Activated CD4-positive, alpha-beta T cell treated with anti-CD3 and anti-CD28 coated beads for 36 hours (primary cell): ENCODE data around the gene RIN2. TPM values are rescaled to one million over a fixed set of nuclear protein-coding genes. Genes with fewer than 3 reads are reported as not detected.

ENCODE experiments used
- ATAC-seq: fragments of 200-7000 bp; cut with Tn5 transposase; one replicate; pipeline ENCODE4 v1.10.0; 2021; ENCODE audit warnings: mild to moderate bottlenecking, moderate library complexity
- CTCF ChIA-PET: fragments of 350-600 bp; sonication (Branson Sonifier 250); formaldehyde crosslinking; loops from one replicate; lab custom pipeline; 2021; ENCODE audit warnings: antibody characterized with exemption; lab: Charles Lee
- POLR2A ChIA-PET: fragments of 350-600 bp; sonication (Branson Sonifier 250); formaldehyde crosslinking; loops from one replicate; lab custom pipeline; 2021; ENCODE audit warnings: antibody characterized with exemption, inconsistent platforms; lab: Charles Lee
- DNase-seq: peaks from one replicate; pipeline ENCODE4 v3.0.0-alpha.2; 2020
- H3K27ac Mint-ChIP-seq: one replicate; pipeline ENCODE4 v1.8.0; 2021; ENCODE audit warnings: mixed read lengths
- H3K27me3 Mint-ChIP-seq: one replicate; pipeline ENCODE4 v1.8.0; 2021; ENCODE audit warnings: mixed read lengths
- H3K36me3 Mint-ChIP-seq: one replicate; pipeline ENCODE4 v1.8.0; 2021; ENCODE audit warnings: low read depth, mixed read lengths
- H3K4me1 Mint-ChIP-seq: one replicate; pipeline ENCODE4 v1.8.0; 2021; ENCODE audit warnings: mixed read lengths
- H3K4me3 Mint-ChIP-seq: one replicate; pipeline ENCODE4 v1.8.0; 2021; ENCODE audit warnings: mild to moderate bottlenecking, moderate library complexity, mixed read lengths
- H3K9me3 Mint-ChIP-seq: one replicate; pipeline ENCODE4 v1.8.0; 2021; ENCODE audit warnings: low read depth, mixed read lengths
- intact Hi-C, 2 experiments: fragments of 100-400 bp; cut with DNase I in 1 of 2; cut with micrococcal nuclease in 1 of 2; formaldehyde crosslinking; loops; one replicate each; pipeline versions ENCODE4 v1.14.2 to v1.15.1; 2022 to 2024; cut with DNase I, micrococcal nuclease
- total RNA-seq, 2 experiments: library from RNA; stranded (reverse); gene quantifications; one replicate each; pipeline ENCODE4 v1.2.3, GENCODE V29; 2021

Gene RIN2
- total RNA-seq, 2 experiments from 2014 or later = not detected

DNA sequence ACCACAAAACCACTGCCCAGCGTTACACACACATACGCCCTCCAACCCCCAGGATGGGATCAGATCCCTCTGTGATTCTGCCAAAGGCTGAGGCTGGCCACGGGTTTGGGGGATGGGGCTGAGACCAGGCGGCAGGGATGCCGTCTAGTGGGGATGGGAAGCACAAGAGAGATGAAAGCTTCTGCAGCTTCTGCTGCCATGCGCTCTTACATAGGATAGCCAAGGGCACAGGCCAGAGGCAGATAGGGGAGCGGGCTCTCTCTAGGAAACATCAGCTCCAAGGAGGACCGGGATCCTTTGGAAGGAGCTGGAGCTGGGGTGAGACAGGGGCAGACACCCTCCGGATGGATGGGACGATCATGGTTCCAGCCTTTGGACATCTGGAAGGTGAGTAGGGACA lies 18.7 kb upstream of the RIN2 start:
- Mint-ChIP-seq H3K4me1 (peaks cover 17% of the 10 kb centered on the region), H3K27me3 (peaks cover 19% of the 10 kb centered on the region), H3K9me3 (no peaks in the 10 kb centered on the region), H3K27ac (no peak overlapping the region), H3K4me3 (no peak overlapping the region), H3K36me3 (no peaks in the 10 kb centered on the region)
- no peak for DNase-seq
- ChIA-PET CTCF (no interaction called here), POLR2A (no interaction called here)
- no peak for ATAC-seq
- intact Hi-C loops = loop anchor here in 1 of 2 experiments (5.0 kb wide), 1 partner anchor 88 kb away; no protein-coding TSS in a partner anchor

DNA sequence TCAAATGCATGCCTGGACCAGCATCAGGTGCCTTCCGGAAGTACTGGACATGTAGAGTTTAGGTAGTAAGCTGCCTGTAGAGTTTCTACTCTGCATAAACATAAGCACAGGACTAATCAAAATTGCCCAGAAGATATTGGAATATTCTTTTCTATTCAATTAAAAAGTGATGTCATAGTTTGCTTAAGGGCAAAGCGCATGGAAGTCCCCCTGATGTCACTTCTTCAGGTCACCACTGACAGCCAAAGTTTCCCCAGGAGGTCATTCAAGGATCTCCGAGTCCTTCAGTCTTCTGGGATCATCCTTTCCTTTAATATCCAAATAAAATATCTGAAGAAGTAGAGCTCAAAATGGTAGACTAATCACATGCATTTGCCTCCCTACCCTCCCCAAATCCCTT lies 17.5 kb upstream of the RIN2 start:
- H3K4me3 Mint-ChIP-seq = no peak overlapping the region
- peaks cover 13% of the 10 kb centered on the region for H3K4me1 Mint-ChIP-seq
- intact Hi-C loops = no loop called here
- ChIA-PET CTCF (no interaction called here), POLR2A (no interaction called here)
- no peaks in the 10 kb centered on the region for H3K9me3 Mint-ChIP-seq
- H3K36me3 Mint-ChIP-seq = no peaks in the 10 kb centered on the region
- DNase-seq (no peak), ATAC-seq (no peak)
- H3K27ac Mint-ChIP-seq = no peak overlapping the region
- peaks cover 22% of the 10 kb centered on the region for H3K27me3 Mint-ChIP-seq

DNA sequence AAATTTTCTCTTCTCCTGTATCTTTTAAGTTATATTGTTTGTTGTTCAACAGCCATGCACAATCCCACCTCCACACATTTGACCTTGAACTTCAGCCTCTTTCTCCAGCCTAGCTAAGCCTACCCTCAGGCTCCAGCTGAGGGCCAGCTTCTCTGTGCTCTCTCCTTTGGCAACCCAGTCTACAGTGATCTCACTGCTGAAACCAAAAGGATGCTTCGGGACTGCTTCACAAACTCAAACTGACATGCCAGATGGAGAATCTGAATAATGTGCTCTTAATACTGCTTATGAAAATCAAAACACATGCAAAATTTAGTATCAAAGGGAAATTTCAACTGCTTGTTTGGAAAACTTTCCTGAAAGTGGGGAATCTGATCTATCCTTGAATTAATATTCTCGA lies 16.1 kb upstream of the RIN2 start:
- POLR2A ChIA-PET = no interaction called here
- Mint-ChIP-seq H3K27me3 (peaks cover 20% of the 10 kb centered on the region), H3K4me1 (peaks cover 4% of the 10 kb centered on the region), H3K4me3 (no peak overlapping the region), H3K27ac (no peak overlapping the region), H3K9me3 (peaks cover 4% of the 10 kb centered on the region), H3K36me3 (no peaks in the 10 kb centered on the region)
- no peak for DNase-seq
- no peak for ATAC-seq
- CTCF ChIA-PET = interaction anchor here (0.7 kb wide), 1 partner anchor 10 kb away, joined by 3 read pairs; no protein-coding TSS in a partner anchor
- intact Hi-C loops = no loop called here

DNA sequence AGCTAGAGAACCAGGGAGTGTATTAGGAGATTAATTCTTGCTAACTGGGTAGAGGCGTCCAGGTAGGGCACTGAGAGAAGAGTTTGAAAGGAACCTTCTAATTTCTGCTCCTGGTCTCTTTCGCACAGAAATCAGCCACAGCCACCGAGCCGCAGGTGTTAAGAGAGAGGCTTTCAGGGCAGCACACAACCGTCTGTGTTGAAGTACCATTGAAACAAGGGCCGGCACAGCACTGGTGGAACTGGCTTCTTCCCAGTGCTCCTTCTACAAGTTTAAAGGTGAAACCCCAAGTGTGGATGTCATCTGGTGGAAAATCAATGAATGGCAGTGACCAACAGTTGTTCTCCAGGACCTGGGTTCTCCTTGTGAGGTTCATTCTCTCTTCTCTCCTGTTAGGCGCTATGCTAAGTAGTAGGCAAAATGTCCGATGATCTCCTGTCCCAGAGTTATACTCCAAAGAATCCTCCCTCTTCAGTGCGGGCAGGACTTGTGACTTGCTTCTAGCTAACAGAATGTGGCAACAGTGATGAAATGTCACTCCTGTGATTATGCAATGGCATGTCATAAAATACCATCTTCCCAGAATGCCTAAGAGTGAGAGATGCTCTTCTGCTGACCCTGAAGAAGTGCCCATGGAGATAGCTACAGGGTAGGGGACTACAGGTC lies 15.0 kb upstream of the RIN2 start:
- no peak overlapping the region for H3K4me3 Mint-ChIP-seq
- H3K4me1 Mint-ChIP-seq = no peaks in the 10 kb centered on the region
- no peaks in the 10 kb centered on the region for H3K36me3 Mint-ChIP-seq
- H3K27me3 Mint-ChIP-seq = peaks cover 26% of the 10 kb centered on the region
- intact Hi-C loops = no loop called here
- H3K9me3 Mint-ChIP-seq = peaks cover 10% of the 10 kb centered on the region
- DNase-seq (no peak), ATAC-seq (no peak)
- POLR2A ChIA-PET = interaction anchor here (0.6 kb wide), 1 partner anchor 1934 kb away, joined by 3 read pairs; no protein-coding TSS in a partner anchor
- no peak overlapping the region for H3K27ac Mint-ChIP-seq
- CTCF ChIA-PET = no interaction called here

DNA sequence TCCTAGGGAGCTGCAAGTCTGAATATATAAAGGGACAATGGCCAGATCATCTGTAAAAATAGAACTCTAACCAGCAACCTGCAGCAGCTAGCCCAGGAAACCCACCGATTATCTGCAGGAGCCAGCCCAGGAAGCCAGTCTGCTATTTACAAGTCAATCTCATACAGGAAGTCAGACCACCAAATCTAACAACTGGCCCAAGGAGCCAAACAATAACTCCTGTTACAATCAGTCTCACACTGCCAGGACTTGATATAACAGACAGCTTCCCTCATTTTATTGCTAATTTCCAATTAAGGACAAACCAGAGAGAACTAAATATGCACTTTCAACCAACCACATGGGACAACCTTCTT lies 14.4 kb upstream of the RIN2 start:
- intact Hi-C loops = no loop called here
- no peak overlapping the region for H3K27ac Mint-ChIP-seq
- peaks cover 29% of the 10 kb centered on the region for H3K27me3 Mint-ChIP-seq
- POLR2A ChIA-PET = no interaction called here
- no peaks in the 10 kb centered on the region for H3K4me1 Mint-ChIP-seq
- H3K36me3 Mint-ChIP-seq = no peaks in the 10 kb centered on the region
- DNase-seq (no peak), ATAC-seq (no peak)
- CTCF ChIA-PET = no interaction called here
- H3K9me3 Mint-ChIP-seq = peaks cover 10% of the 10 kb centered on the region
- H3K4me3 Mint-ChIP-seq = no peak overlapping the region

DNA sequence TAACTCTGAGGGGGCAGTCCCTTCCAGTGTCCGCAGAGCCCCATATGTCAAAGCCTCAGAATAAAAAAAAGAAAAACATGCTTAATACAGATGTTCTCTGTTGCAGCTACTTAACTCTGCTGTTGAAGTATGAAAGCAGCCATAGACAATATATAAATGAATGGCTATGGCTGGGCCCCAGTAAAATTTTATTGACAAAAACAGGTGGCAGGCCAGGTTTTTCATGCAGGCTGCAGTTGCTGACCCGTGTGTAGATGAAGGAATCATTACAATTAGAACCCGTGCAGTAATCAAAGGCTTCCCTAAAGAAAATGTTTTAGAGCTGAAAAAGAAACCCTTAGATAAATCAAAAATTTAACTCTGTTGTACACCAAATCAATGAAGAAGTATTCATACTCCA lies 13.0 kb upstream of the RIN2 start:
- CTCF ChIA-PET = no interaction called here
- POLR2A ChIA-PET = interaction anchor here (0.7 kb wide), 1 partner anchor 192 kb away, joined by 4 read pairs; no protein-coding TSS in a partner anchor
- ATAC-seq (no peak), DNase-seq (no peak)
- intact Hi-C loops = no loop called here
- H3K9me3 Mint-ChIP-seq = peaks cover 10% of the 10 kb centered on the region
- H3K36me3 Mint-ChIP-seq = no peaks in the 10 kb centered on the region
- no peak overlapping the region for H3K27ac Mint-ChIP-seq
- H3K27me3 Mint-ChIP-seq = peaks cover 24% of the 10 kb centered on the region
- no peaks in the 10 kb centered on the region for H3K4me1 Mint-ChIP-seq
- H3K4me3 Mint-ChIP-seq = no peak overlapping the region

DNA sequence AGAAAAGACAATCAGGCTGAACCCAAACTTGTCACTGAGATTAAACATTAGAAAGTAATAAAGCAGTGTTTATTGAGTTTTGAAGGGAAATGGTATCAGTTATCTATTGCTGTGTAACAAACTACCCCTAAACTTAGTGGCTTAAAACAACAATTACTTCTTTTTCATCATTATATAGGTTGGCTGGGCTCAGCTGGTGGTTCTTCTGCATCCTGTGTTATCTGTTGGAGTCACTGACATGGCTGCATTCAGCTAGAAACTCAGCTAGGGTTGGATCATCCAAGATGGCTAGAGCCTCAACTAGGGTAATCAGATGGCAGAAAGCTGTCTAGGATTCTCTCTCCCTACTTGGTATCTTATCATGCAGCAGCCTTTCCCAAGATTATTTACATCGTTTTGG lies 12.5 kb upstream of the RIN2 start:
- H3K27ac Mint-ChIP-seq = no peak overlapping the region
- DNase-seq (no peak), ATAC-seq (no peak)
- peaks cover 23% of the 10 kb centered on the region for H3K27me3 Mint-ChIP-seq
- no peak overlapping the region for H3K4me3 Mint-ChIP-seq
- H3K9me3 Mint-ChIP-seq = peaks cover 10% of the 10 kb centered on the region
- intact Hi-C loops = no loop called here
- ChIA-PET CTCF (no interaction called here), POLR2A (interaction anchor here (0.7 kb wide), 1 partner anchor 192 kb away, joined by 4 read pairs; no protein-coding TSS in a partner anchor)
- no peaks in the 10 kb centered on the region for H3K36me3 Mint-ChIP-seq
- H3K4me1 Mint-ChIP-seq = no peaks in the 10 kb centered on the region

DNA sequence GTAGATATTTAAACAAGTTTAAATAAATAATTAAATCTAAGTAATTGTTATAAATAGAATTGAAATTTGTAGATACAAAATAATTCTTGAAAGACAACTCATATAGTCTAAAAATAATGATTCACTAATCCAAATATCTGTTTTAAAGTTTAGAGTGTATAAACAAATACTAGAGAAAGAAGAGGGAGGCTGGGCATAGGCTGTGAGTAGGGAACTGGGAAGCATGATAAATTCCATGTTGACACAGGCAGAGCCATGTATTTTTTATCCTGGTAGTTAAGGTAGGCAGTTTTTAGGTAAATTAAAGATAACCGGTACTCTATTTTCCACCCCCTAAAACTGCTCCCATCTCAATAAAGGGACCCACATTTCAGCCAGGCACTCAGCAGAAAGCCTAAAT lies 11.7 kb upstream of the RIN2 start:
- intact Hi-C loops = no loop called here
- Mint-ChIP-seq H3K9me3 (peaks cover 10% of the 10 kb centered on the region), H3K27me3 (peaks cover 23% of the 10 kb centered on the region)

DNA sequence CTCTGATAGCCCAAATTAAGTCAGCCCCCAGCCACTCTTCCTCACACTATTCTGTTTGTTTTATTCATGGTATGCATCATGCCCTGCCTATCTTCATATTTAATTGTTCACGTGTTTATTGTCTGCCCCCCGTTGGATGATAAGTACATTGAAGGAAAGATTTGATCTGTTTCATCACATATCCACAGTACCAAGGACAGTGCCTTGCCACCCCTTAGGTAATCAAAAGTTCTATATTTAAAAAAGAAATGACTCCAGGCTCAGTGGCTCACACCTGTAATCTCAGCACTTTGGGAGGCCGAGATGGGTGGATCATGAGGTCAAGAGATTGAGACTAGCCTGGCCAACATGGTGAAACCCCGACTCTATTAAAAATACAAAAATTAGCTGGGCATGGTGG lies 10.2 kb upstream of the RIN2 start:
- peaks cover 10% of the 10 kb centered on the region for H3K9me3 Mint-ChIP-seq
- ChIA-PET POLR2A (no interaction called here), CTCF (no interaction called here)
- intact Hi-C loops = no loop called here
- H3K36me3 Mint-ChIP-seq = no peaks in the 10 kb centered on the region
- no peak overlapping the region for H3K27ac Mint-ChIP-seq
- peaks cover 23% of the 10 kb centered on the region for H3K27me3 Mint-ChIP-seq
- H3K4me1 Mint-ChIP-seq = no peaks in the 10 kb centered on the region
- DNase-seq (no peak), ATAC-seq (no peak)
- H3K4me3 Mint-ChIP-seq = no peak overlapping the region

More for the DNA sequence above, 11.7 kb upstream of the RIN2 start:
- Mint-ChIP-seq H3K27ac (no peak overlapping the region), H3K36me3 (no peaks in the 10 kb centered on the region), H3K4me3 (no peak overlapping the region), H3K4me1 (no peaks in the 10 kb centered on the region)
- CTCF ChIA-PET = no interaction called here
- DNase-seq (no peak), ATAC-seq (no peak)
- POLR2A ChIA-PET = no interaction called here

DNA sequence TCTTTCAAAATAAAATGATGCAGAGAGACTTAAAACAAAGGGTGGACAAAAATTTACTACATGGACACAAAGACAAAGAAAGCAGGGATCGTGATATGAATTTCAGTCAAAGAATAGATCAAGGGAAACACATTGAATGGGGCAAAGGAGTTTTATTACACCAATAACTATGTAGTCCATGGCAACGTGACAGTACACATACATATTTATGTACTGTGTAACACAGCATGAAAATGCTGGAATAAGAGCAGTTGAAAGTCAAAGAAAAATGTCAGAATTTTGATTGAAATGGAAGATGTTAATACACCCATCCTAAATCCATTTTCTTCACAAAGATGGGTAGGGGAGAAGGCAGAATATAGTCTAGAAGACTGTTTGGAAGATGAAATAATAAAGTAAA lies 9.4 kb upstream of the RIN2 start:
- intact Hi-C loops = no loop called here
- Mint-ChIP-seq H3K4me1 (no peaks in the 10 kb centered on the region), H3K4me3 (no peak overlapping the region), H3K9me3 (peaks cover 10% of the 10 kb centered on the region), H3K36me3 (no peaks in the 10 kb centered on the region), H3K27ac (no peak overlapping the region), H3K27me3 (peaks cover 23% of the 10 kb centered on the region)
- no peak for ATAC-seq
- no peak for DNase-seq
- ChIA-PET POLR2A (no interaction called here), CTCF (no interaction called here)

DNA sequence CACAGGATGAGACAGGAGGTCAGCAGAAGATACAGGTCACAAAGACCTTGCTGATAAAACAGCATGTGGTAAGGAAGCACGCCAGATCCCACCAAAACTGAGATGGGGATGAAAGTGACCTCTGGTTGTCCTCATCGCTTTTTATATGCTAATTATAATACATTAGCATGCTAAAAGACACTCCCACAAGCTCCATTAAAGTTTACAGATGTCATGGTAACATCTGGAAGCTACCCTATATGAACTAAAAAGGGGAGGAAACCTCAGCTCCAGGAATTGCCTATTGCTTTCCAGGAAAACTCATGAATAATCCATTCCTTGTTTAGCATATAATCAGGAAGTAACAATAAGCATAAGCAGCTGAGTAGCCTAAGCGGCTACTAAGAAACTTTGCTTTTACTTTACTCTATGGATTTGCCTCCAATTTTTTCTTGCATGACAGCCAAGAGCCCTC lies 8.4 kb upstream of the RIN2 start:
- H3K4me3 Mint-ChIP-seq = no peak overlapping the region
- no peak overlapping the region for H3K27ac Mint-ChIP-seq
- DNase-seq (no peak), ATAC-seq (no peak)
- intact Hi-C loops = no loop called here
- H3K4me1 Mint-ChIP-seq = no peaks in the 10 kb centered on the region
- H3K9me3 Mint-ChIP-seq = peaks cover 10% of the 10 kb centered on the region
- ChIA-PET CTCF (no interaction called here), POLR2A (no interaction called here)
- no peaks in the 10 kb centered on the region for H3K36me3 Mint-ChIP-seq
- H3K27me3 Mint-ChIP-seq = peaks cover 22% of the 10 kb centered on the region

DNA sequence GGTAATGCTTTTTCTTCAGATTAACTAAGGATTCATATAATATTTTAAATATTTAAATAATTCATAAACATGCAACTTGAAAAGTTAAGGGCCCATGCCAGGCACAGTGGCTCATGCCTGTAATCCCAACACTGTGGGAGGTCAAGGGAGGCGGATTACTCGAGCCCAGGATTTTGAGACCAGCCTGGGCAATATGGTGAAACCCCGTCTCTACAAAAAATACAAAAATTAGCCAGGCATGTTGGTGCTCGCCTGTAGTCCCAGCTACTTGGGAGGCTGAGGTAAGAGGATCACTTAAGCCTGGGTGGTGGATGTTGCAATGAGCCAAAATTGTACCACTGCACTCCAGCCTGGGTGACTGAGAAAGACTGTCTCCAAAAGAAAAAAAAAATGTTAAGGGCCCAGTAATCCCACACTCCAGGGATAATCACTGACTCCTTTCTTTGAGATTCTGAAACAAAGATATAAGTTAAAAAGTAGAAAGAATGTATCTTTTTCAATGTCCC lies 7.9 kb upstream of the RIN2 start:
- peaks cover 22% of the 10 kb centered on the region for H3K27me3 Mint-ChIP-seq
- H3K9me3 Mint-ChIP-seq = peaks cover 10% of the 10 kb centered on the region
- H3K4me3 Mint-ChIP-seq = no peak overlapping the region
- no peak for DNase-seq
- H3K4me1 Mint-ChIP-seq = no peaks in the 10 kb centered on the region
- H3K36me3 Mint-ChIP-seq = no peaks in the 10 kb centered on the region
- intact Hi-C loops = no loop called here
- CTCF ChIA-PET = no interaction called here
- POLR2A ChIA-PET = no interaction called here
- no peak for ATAC-seq
- no peak overlapping the region for H3K27ac Mint-ChIP-seq
